Mesothelial cell of epicardium (in vitro differentiated cells): ENCODE results near the gene PRR16. TPM values are rescaled to one million over a fixed set of nuclear protein-coding genes. Genes with fewer than 3 reads are reported as not detected.

Experiments used
- DNase-seq, 2 experiments: peaks; one replicate each; pipeline ENCODE4 v3.0.0; 2021; ENCODE audit warnings: low spot score in 2 of 2; ENCODE audit not compliant: unreplicated experiment in 2 of 2
- H3K27ac Mint-ChIP-seq: 2 replicates; pipeline ENCODE4 v1.8.0; 2021; ENCODE audit warnings: mixed read lengths
- H3K27me3 Mint-ChIP-seq: 2 replicates; pipeline ENCODE4 v1.8.0; 2021; ENCODE audit warnings: low read depth, mixed read lengths
- H3K36me3 Mint-ChIP-seq: 2 replicates; pipeline ENCODE4 v1.8.0; 2021; ENCODE audit warnings: mixed read lengths
- H3K4me1 Mint-ChIP-seq: 2 replicates; pipeline ENCODE4 v1.8.0; 2021; ENCODE audit warnings: mixed read lengths
- H3K4me3 Mint-ChIP-seq: 2 replicates; pipeline ENCODE4 v1.8.0; 2021; ENCODE audit warnings: mild to moderate bottlenecking, moderate library complexity, mixed read lengths
- H3K9me3 Mint-ChIP-seq: 2 replicates; pipeline ENCODE4 v1.8.0; 2021; ENCODE audit warnings: mixed read lengths
- CTCF ChIP-seq: fragments of 200-600 bp; sonication (generic); IDR thresholded peaks from one replicate; pipeline ENCODE4 v1.5.0; 2021; ENCODE audit warnings: antibody characterized with exemption; ENCODE audit not compliant: unreplicated experiment
- total RNA-seq: library from RNA; stranded (reverse); gene quantifications from 3 replicates; pipeline ENCODE4 v1.2.1, GENCODE V29; 2021

Gene PRR16
- total RNA-seq, 1 donor from 2014 or later = 2.1 TPM

- Mint-ChIP-seq H3K4me3 (no peak overlapping the region), H3K4me1 (peaks cover 2% of the 10 kb centered on the region), H3K27ac (no peak overlapping the region), H3K27me3 (no peaks in the 10 kb centered on the region), H3K9me3 (peaks cover 16% of the 10 kb centered on the region), H3K36me3 (no peaks in the 10 kb centered on the region)
- TF ChIP-seq CTCF = no peak
- DNase-seq = no peak
These were observed 166.4 kb downstream of the PRR16 start for GRCh38 chr5:120630550-120630949.

GRCh38 chr5:120631611-120632010, 167.5 kb downstream of the PRR16 start:
- TF ChIP-seq CTCF = no peak
- Mint-ChIP-seq H3K27me3 (no peaks in the 10 kb centered on the region), H3K36me3 (no peaks in the 10 kb centered on the region), H3K9me3 (peaks cover 23% of the 10 kb centered on the region), H3K4me3 (no peak overlapping the region), H3K27ac (no peak overlapping the region), H3K4me1 (peaks cover 2% of the 10 kb centered on the region)
- no peak for DNase-seq

- Mint-ChIP-seq H3K9me3 (peaks cover 28% of the 10 kb centered on the region), H3K27ac (no peak overlapping the region), H3K4me1 (peaks cover 2% of the 10 kb centered on the region), H3K4me3 (no peak overlapping the region), H3K36me3 (no peaks in the 10 kb centered on the region), H3K27me3 (no peaks in the 10 kb centered on the region)
- DNase-seq = no peak
- TF ChIP-seq CTCF = no peak
These were observed 168.3 kb downstream of the PRR16 start for GRCh38 chr5:120632430-120632829.

GRCh38 chr5:120638449-120638848, 174.3 kb downstream of the PRR16 start:
- H3K9me3 Mint-ChIP-seq = peaks cover 13% of the 10 kb centered on the region
- H3K4me1 Mint-ChIP-seq = no peaks in the 10 kb centered on the region
- no peaks in the 10 kb centered on the region for H3K36me3 Mint-ChIP-seq
- H3K27ac Mint-ChIP-seq = no peak overlapping the region
- DNase-seq = no peak
- no peak overlapping the region for H3K4me3 Mint-ChIP-seq
- no peak for TF ChIP-seq CTCF
- no peaks in the 10 kb centered on the region for H3K27me3 Mint-ChIP-seq

GRCh38 chr5:120640778-120641177, 176.7 kb downstream of the PRR16 start:
- Mint-ChIP-seq H3K27ac (no peak overlapping the region), H3K36me3 (no peaks in the 10 kb centered on the region), H3K27me3 (no peaks in the 10 kb centered on the region), H3K4me1 (no peaks in the 10 kb centered on the region), H3K9me3 (peaks cover 12% of the 10 kb centered on the region), H3K4me3 (no peak overlapping the region)
- no peak for TF ChIP-seq CTCF
- DNase-seq = no peak

GRCh38 chr5:120644516-120644915, 180.4 kb downstream of the PRR16 start:
- Mint-ChIP-seq H3K27me3 (no peaks in the 10 kb centered on the region), H3K4me3 (no peak overlapping the region), H3K4me1 (no peaks in the 10 kb centered on the region), H3K9me3 (no peaks in the 10 kb centered on the region), H3K27ac (no peak overlapping the region), H3K36me3 (no peaks in the 10 kb centered on the region)
- no peak for TF ChIP-seq CTCF
- no peak for DNase-seq
